COLO829 (cell line): ENCODE measurements around the gene INPP1.
"Not testable (repeated sequence)": the region's sequence is repeated elsewhere in the genome, so short reads cannot be mapped to it uniquely, and the experiment has no call there.

Experiments
- DNase-seq: peaks from one replicate; pipeline ENCODE4 v3.0.0; 2012; ENCODE audit warnings: low spot score

Gene INPP1

DNA sequence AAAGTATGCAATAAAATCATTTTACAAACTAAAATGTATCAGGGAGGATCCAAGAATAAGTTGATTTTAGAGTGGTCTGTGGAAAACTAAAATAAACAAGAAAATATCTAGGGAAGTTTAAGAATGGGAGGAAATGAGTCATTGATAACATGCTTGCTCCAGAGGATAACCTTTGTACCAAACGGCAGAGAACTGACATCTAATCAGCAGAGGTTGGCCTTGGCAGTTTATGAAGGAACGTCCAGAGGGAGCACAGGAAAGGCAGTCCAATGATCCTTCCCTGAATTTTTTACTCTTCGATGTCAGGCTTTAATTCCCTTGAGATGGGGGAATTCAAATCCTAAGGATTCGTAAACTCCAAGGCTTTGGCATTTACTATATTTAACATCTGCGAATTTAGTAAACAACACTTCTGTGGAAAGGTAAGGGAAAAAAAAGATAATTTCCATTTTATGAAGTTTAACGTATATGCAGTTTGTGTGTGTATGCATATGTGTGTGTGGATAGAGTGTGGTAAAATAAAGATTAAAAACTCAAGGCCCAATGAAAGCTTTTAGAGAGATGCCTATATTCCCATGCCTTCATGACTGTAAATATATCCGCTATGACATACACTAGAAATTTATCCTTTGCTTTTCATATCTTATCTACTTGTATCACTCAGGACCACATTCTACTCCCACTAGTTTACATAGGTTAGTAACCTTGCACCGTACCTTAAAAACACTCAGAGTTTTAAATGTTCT lies 8.7 kb upstream of the INPP1 start:
- peak; percentile 40 for DNase-seq

- DNase-seq: no peak
These were observed 8.2 kb upstream of the INPP1 start for GRCh38 chr2:190335225-190335559.

GRCh38 chr2:190335584-190335983 lies 7.8 kb upstream of the INPP1 start:
- not testable (repeated sequence) for DNase-seq

DNA sequence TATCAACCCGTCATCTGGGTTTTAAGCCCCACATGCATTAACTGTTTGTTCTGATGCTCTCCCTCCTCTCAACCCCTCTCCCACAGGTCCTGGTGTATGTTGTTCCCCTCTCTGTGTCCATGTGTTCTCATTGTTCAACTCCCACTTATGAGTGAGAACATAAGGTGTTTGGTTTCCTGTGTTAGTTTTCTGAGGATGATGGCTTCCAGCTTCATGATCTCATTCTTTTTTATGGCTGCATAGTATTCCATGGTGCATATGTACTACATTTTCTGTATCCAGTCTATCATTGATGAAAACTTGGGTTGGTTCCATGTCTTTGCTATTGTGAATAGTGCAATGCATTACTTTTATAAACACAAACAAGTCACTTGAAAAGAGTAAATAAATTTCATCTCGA lies 7.0 kb upstream of the INPP1 start:
- DNase-seq: no peak

DNA sequence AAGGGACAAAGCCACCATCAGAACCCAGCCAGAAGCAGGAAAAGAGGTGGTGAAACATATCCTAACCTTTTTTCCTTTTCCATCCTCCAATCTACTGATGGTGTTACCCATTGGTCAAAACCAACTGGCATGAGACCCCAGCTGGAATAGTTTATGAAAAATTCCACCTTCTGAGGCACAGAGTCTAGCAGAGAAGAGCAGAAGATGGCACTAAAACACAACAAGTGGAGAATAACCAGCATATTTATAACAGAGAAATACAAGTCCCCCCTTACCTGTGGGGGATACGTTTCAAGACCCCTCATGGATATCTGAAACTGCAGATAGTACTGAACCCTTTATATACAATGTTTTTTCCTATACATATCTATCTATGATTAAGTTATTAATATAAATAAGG lies 4.9 kb upstream of the INPP1 start:
- DNase-seq: no peak

GRCh38 chr2:190339394-190339793 lies 4.0 kb upstream of the INPP1 start:
- no peak for DNase-seq

DNA sequence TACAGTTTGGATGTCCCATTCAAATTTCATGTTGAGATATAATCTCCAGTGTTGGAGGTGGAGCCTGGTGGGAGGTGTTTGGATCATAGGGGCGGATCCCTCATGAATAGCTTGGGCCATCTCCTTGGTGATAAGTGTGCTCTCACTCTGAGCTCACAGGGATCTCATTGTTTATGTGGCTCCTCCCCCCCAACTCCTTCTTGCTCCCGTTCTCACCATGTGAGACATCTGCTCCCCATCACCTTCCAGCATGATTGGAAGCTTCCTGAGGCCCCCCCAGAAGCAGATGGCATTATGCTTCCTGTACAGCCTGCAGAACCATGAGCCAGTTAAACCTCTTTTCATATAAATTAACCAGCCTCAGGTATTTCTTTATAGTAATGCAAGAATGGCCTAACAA lies 3.0 kb upstream of the INPP1 start:
- DNase-seq: no peak

DNA sequence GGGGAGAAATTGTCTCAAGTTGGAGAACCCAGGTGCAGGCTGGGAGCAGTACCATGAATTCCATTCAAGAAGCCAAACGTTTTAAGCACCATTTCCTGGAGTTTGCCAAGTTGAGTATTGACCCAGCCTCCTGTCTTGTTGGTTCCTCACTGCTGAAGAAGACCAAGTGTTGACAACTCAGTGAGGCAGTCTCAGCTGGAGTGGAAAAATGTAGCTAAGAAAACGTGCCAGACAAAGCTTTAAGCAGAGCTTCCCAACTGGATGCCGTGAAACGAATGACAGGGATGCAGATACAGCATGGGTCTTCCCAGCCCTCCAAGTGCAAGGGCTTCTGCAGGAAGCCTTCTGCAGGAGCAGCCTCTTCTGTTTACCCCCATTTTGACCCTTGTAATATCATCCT lies 778 bp upstream of the INPP1 start:
- no peak for DNase-seq

GRCh38 chr2:190343089-190343535 lies 277 bp upstream of the INPP1 start:
- DNase-seq: no peak

GRCh38 chr2:190344276-190344827 lies 963 bp downstream of the INPP1 start:
- no peak for DNase-seq

GRCh38 chr2:190350371-190350770 lies 7.0 kb downstream of the INPP1 start:
- DNase-seq: no peak

DNA sequence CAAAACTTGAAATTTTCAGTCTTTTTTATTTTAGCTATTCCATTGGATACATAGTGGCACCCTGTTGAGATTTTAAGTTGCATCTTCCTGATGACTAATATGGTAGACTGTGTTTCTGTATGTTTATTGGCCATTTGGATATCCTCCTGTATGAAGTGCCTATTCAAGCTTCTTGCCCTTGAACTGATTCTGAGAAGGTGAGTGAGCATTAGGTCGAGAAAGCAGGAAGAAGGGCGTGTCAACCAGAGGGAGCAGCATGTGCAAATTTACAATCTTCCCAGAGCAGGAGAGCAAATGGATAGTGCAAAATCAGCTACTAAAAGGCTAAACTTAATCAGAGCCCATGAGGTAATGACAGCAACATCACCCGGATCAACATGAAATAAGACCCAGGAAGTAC lies 8.6 kb downstream of the INPP1 start:
- no peak for DNase-seq

DNA sequence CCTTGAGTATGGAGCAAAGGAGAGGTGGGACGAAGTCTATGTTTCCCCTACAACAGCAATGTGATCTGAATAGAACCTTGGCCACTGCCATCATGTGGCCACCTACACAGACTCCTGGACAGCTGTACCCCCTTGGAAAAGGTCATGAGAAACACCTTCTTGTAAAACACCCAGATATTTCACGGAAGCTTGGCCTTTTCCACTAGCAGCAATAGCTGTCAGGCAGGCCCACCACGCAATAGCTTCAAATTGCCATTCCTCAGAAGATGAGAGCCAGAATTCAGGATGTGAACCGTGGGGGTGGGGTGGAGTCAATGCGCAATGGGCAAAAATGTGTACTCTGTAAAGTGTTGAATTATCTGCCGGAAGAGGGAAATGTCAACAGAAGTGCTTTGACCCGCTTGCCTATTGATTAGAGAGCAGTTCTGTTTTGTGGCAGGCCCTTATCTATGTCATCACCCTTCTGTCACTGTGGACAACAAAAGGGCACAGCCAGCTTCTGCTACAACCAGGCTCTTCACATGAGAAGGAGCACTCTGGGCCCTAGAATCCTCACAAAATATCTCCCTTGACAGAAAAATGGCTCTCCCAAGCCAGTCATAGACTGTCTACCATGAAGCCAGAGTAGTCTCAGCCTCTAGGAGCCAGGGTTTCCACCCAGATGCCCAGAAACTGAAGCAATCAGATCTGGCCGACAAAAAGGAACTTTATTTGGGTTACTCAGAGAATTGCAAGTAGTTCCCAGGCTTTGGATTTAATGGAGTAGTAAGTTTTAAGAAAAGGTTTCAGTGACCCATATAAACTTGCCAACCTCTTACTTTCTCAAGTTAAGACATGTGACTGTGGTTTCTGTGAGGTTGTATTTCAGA lies 9.5 kb downstream of the INPP1 start:
- DNase-seq: no peak

DNA sequence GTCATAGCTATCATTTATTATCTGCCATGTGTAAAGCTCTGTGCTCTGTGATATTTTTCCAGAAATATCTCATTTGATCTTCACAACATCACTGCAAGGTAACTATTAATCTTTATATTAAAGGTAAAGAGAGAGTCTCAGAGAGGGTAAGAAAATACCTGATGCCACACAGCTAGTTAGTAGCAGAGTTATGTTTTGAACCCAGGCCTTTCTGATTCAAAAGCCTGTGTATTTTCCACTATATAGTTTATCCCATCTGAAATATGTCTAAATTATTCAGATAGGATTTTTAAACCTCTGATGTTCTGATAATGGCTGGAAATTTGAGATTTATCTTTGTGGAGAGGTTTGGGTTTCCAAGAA lies 10.1 kb downstream of the INPP1 start:
- DNase-seq: no peak

GRCh38 chr2:190354003-190354690 lies 10.8 kb downstream of the INPP1 start:
- DNase-seq: peak; percentile 36

GRCh38 chr2:190355968-190356644 lies 12.7 kb downstream of the INPP1 start:
- DNase-seq: no peak

GRCh38 chr2:190357600-190357999 lies 14.2 kb downstream of the INPP1 start:
- no peak for DNase-seq

DNA sequence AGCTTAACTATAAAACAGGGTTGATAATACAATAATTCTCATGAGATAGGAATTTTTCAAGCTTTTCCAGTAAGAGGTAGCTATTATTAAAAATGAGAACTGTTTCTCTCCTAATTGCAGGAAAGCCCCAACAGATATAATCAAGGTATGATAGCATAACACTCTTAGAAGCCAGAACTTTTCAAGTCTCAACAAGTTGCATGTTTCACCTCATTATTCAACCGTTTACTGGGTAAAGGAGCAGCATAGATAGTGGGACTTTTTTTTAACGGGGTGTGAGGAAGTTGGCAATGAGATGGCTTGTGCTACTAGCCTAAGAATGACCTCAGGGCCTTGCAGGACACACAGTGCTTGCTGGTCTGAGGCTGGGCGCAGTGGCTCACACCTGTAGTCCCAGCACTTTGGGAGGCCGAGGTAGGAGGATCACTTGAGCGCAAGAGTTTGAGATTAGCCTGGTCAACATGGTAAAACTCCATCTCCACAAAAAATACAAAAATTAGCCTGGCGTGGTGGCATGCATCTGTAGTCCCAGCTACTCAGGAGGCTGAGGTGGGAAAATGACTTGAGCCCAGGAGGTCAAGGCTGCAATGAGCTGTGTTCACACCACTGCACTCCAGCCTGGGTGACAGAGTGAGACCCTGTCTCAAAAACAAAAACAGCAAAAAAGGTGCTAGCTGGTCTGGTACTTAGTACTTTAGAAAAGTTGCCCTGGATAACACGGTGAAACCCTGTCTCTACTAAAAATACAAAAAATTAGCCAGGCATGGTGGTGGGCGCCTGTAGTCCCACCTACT lies 15.5 kb downstream of the INPP1 start:
- not testable (repeated sequence) for DNase-seq

GRCh38 chr2:190360561-190360960 lies 17.2 kb downstream of the INPP1 start:
- no peak for DNase-seq

GRCh38 chr2:190360965-190361364 lies 17.6 kb downstream of the INPP1 start:
- no peak for DNase-seq

DNA sequence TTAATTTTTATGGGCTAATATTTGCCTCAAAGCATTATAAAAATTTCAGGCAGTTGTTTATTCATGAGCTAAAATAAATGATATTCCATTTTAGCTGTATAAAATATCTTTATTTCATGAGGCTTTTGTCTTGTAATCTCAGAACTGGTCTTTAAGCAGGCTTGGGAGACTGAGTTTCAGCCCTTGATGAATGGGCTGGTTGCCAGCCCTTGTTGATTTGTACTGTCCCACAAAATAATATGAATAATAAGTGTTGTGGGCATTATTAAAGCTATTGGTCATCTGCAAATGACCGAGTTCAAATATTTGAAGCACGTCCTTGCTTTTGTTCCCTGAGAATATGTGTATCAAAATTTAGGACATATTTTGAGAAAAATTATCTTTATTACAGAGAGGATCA lies 18.2 kb downstream of the INPP1 start:
- DNase-seq: no peak
